A673 (cell line): ENCODE results near the gene TMEM234.

Experiments used
- EZH2 ChIP-seq: fragments of 200-600 bp; sonication (generic); IDR thresholded peaks from 2 replicates; pipeline ENCODE4 v1.6.1; 2017; ENCODE audit warnings: borderline replicate concordance, low read depth, mild to moderate bottlenecking, mixed read lengths, antibody characterized with exemption, low read length; ENCODE audit not compliant: poor library complexity, severe bottlenecking
- TF ChIP-seq, protein P1 (sequence below): fragments of 300-800, 200-600 bp; sonication (generic); conservative IDR thresholded peaks from 2 replicates; pipeline ENCODE4 v1.5.1; 2017; ENCODE audit warnings: low read depth, mild to moderate bottlenecking, antibody characterized with exemption, low read length, moderate library complexity, mixed read lengths

DNA sequence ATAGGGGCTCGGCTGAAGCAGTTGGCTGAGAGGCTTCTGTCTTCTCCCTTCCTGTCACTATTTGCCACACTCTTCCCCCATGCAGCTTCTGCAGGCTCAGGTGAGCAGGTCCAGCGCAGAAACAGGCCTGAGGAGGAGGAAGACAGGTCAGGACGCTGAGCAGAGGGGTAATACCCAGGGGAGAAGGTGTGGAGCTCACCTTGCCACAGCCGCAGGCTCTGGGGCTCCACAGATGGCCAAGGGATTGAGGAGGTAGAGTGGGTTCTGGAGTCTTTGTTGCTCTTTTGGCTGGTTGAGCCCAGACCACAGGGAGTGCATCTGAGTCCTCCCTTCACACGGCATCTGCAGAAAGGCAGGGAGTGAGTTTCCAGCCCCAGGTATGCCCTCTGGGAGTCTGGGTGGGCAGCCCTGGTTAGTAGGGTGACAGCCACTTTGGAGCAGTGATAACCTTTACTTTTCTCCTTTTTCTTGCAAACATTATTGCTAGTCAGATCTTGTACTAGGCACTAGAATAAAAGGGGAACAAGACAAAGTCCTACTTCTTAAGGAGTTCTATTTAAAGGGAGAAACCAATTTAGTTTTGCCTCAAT, 9.8 kb upstream of the TMEM234 start:
- TF ChIP-seq, protein P1, sequence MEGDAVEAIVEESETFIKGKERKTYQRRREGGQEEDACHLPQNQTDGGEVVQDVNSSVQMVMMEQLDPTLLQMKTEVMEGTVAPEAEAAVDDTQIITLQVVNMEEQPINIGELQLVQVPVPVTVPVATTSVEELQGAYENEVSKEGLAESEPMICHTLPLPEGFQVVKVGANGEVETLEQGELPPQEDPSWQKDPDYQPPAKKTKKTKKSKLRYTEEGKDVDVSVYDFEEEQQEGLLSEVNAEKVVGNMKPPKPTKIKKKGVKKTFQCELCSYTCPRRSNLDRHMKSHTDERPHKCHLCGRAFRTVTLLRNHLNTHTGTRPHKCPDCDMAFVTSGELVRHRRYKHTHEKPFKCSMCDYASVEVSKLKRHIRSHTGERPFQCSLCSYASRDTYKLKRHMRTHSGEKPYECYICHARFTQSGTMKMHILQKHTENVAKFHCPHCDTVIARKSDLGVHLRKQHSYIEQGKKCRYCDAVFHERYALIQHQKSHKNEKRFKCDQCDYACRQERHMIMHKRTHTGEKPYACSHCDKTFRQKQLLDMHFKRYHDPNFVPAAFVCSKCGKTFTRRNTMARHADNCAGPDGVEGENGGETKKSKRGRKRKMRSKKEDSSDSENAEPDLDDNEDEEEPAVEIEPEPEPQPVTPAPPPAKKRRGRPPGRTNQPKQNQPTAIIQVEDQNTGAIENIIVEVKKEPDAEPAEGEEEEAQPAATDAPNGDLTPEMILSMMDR: no peak
- no peak for TF ChIP-seq EZH2
